NOMO-1 treated with DMSO at 0.1 percent for 48 hours (cell line): ENCODE results near the gene MYH8.

Experiments
- DNase-seq: peaks from one replicate; lab custom pipeline; 2025; ENCODE audit not compliant: unreplicated experiment; lab: John Stamatoyannopoulos, UW

The MYH8 gene

GRCh38 chr17:10384175-10384574 lies 37.6 kb downstream of the MYH8 start:
- no peak for DNase-seq

- no peak for DNase-seq
Observed at GRCh38 chr17:10380631-10381408, 40.9 kb downstream of the MYH8 start.

GRCh38 chr17:10372906-10373305 lies 48.8 kb downstream of the MYH8 start, which contains the start of gene MYH13:
Gene MYH13, minus strand, starts transcription at chr17:10373006. Its CDS starts 8,476 bp downstream, at chr17:10364530.
- DNase-seq, result no peak

GRCh38 chr17:10370016-10370608 lies 51.6 kb downstream of the MYH8 start:
- DNase-seq, result no peak

GRCh38 chr17:10369239-10369638 lies 52.5 kb downstream of the MYH8 start:
- no peak for DNase-seq

- no peak for DNase-seq
Observed at GRCh38 chr17:10368561-10368960, 53.2 kb downstream of the MYH8 start.

- DNase-seq, result no peak
Observed at GRCh38 chr17:10360578-10360977, 61.2 kb downstream of the MYH8 start.

- no peak for DNase-seq
Observed at GRCh38 chr17:10357768-10358167, 64.0 kb downstream of the MYH8 start.

GRCh38 chr17:10354651-10355050 lies 67.1 kb downstream of the MYH8 start:
- DNase-seq, result no peak

GRCh38 chr17:10352893-10353292 lies 68.9 kb downstream of the MYH8 start:
- DNase-seq, result no peak

GRCh38 chr17:10349403-10349802 lies 72.3 kb downstream of the MYH8 start:
- DNase-seq, result no peak

GRCh38 chr17:10344816-10345215 lies 76.9 kb downstream of the MYH8 start:
- no peak for DNase-seq
